Testis (tissue), 3 donors: ENCODE data around the gene MMP25. TPM values are rescaled to one million over a fixed set of nuclear protein-coding genes. Genes with fewer than 3 reads are reported as not detected.

Experiments
- DNase-seq: peaks from one replicate; pipeline ENCODE4 v3.0.0-alpha.2; 2019
- H3K27ac ChIP-seq, 2 donors: fragments of 200-600 bp; sonication (generic); one replicate each; pipeline ENCODE4 v1.5.1; 2019
- H3K27me3 ChIP-seq: fragments of 200-600 bp; sonication (generic); one replicate; pipeline ENCODE4 v1.5.1; 2019
- H3K36me3 ChIP-seq: fragments of 200-600 bp; sonication (generic); one replicate; pipeline ENCODE4 v1.5.1; 2017; ENCODE audit warnings: low read depth; ENCODE audit errors: missing control alignments
- H3K4me1 ChIP-seq: fragments of 200-600 bp; sonication (generic); one replicate; pipeline ENCODE4 v1.5.1; 2019
- H3K4me3 ChIP-seq, 2 donors: fragments of 200-600 bp; sonication (generic); one replicate each; pipeline ENCODE4 v1.5.1; 2017 to 2019
- H3K9me3 ChIP-seq: fragments of 200-600 bp; sonication (generic); one replicate; pipeline ENCODE4 v1.5.1; 2017
- POLR2A ChIP-seq: fragments of 450-650 bp; IDR thresholded peaks from one replicate; pipeline ENCODE4 v1.6.1; 2017; ENCODE audit warnings: antibody characterized with exemption, mild to moderate bottlenecking, moderate library complexity
- WGBS, 2 donors: methylation state at CpG; one replicate each; pipeline ENCODE4 v1.1.5; 2018; 5-methylcytosine and 5-hydroxymethylcytosine counted together
- intact Hi-C: fragments of 100-400 bp; cut with DNase I; formaldehyde crosslinking; loops from one replicate; pipeline ENCODE4 v1.15.1; 2023; ENCODE audit warnings: low total_unique reads
- polyA plus RNA-seq: library from polyadenylated mRNA; stranded (reverse); fragments of 350-450 nt; fragmentation: Illumina TruSeq; extraction: RNeasy Lipid Tissue Mini Kit (QIAGEN cat#74804); gene quantifications from one replicate; pipeline ENCODE4 v1.2.3, GENCODE V29; 2014; ENCODE audit warnings: low read depth, low replicate concordance; ENCODE audit not compliant: insufficient read depth
- total RNA-seq, 2 donors: library from RNA; depleted of rRNA; stranded (reverse); fragments of >200 nt; gene quantifications; one replicate each; pipeline ENCODE4 v1.2.3, GENCODE V29; 2016
- TF ChIP-seq, protein P1 (sequence below), 3 experiments: fragments of 450-650 bp in 2 of 3; fragments of 200-600 bp in 1 of 3; sonication (generic) in 1 of 3; IDR thresholded peaks; one replicate each; pipeline ENCODE4 v1.5.1; 2016 to 2019; ENCODE audit warnings: antibody characterized with exemption in 3 of 3, mild to moderate bottlenecking in 2 of 3, moderate library complexity in 1 of 3

The MMP25 gene
- total and polyA plus RNA-seq, 3 donors from 2014 or later = 0.53 to 1.5 (median 0.62) TPM

DNA sequence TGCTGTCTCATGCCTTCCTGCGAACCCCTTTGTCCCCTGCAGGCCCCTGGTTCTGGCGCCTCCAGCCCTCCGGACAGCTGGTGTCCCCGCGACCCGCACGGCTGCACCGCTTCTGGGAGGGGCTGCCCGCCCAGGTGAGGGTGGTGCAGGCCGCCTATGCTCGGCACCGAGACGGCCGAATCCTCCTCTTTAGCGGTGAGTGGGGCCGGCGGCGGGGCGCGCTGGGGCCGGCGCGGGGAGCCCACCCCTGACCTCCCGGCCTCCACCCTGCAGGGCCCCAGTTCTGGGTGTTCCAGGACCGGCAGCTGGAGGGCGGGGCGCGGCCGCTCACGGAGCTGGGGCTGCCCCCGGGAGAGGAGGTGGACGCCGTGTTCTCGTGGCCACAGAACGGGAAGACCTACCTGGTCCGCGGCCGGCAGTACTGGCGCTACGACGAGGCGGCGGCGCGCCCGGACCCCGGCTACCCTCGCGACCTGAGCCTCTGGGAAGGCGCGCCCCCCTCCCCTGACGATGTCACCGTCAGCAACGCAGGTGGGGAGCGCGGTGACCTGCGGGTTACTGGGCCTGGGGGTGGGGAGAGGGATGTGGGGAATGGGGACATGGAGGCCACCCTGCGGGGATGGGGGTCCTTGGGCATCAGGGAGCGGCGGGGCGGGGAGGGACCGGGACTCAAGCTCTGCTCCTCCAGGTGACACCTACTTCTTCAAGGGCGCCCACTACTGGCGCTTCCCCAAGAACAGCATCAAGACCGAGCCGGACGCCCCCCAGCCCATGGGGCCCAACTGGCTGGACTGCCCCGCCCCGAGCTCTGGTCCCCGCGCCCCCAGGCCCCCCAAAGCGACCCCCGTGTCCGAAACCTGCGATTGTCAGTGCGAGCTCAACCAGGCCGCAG, 12.0 kb downstream of the MMP25 start:
- Histone ChIP-seq H3K36me3 (no peaks in the 10 kb centered on the region), H3K4me3 (peak overlapping the region; percentile 69 to 72), H3K27me3 (no peaks in the 10 kb centered on the region), H3K4me1 (peaks cover 14% of the 10 kb centered on the region), H3K27ac (peak overlapping the region; percentile 26 to 54), H3K9me3 (no peaks in the 10 kb centered on the region)
- no peak for TF ChIP-seq POLR2A
- TF ChIP-seq, protein P1, sequence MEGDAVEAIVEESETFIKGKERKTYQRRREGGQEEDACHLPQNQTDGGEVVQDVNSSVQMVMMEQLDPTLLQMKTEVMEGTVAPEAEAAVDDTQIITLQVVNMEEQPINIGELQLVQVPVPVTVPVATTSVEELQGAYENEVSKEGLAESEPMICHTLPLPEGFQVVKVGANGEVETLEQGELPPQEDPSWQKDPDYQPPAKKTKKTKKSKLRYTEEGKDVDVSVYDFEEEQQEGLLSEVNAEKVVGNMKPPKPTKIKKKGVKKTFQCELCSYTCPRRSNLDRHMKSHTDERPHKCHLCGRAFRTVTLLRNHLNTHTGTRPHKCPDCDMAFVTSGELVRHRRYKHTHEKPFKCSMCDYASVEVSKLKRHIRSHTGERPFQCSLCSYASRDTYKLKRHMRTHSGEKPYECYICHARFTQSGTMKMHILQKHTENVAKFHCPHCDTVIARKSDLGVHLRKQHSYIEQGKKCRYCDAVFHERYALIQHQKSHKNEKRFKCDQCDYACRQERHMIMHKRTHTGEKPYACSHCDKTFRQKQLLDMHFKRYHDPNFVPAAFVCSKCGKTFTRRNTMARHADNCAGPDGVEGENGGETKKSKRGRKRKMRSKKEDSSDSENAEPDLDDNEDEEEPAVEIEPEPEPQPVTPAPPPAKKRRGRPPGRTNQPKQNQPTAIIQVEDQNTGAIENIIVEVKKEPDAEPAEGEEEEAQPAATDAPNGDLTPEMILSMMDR (IDR thresholded peaks at IDR 0.05) = no peak
- DNase-seq = peak; percentile 67
- intact Hi-C loops = loop anchor here (5.0 kb wide), 1 partner anchor 69 kb away; no protein-coding TSS in a partner anchor
- 9 to 60% methylated on average over 1 to 70 of the region's 77 CpGs for WGBS, 2 donors

DNA sequence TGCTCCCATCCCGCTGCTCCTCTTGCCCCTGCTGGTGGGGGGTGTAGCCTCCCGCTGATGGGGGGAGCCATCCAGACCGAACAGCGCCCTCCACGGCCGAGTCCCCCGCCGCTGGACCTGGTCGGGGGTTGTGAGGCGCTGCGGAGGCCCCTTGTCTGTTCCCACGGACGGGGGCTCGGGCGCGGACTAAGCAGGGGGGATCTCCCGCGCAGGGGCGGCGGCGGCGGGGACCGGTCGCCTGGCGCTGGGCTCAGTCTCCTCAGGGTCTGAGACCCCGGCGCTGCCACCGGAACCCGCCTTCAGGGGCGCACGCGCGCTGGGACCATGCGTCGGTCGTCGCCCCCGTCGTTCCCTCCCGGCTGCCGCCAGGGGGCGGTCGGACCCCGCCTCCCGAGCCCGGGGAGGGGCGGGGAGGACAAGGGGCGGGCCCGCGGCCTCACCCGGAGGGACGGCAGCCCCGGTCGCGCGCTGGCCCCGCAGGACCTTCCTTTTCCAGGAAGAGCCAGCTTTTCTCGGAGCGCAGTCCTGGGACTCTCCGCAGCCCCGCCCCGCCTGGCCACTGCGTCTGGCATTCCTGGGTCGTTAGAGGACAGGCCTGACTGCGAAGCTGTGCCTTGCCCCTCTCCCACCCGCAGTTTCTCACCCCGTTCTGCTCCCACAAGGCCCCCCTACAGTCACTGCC, 12.8 kb downstream of the MMP25 start:
- H3K4me3 ChIP-seq = peak overlapping the region; percentile 69 to 72
- WGBS, 2 donors = 0 to 1% methylated on average over 3 to 61 of the region's 67 CpGs
- DNase-seq = peak; percentile 83
- no peak for TF ChIP-seq POLR2A
- TF ChIP-seq, protein P1 (IDR thresholded peaks at IDR 0.05) = peak; percentile 95 to 99 (median 96)
- H3K4me1 ChIP-seq = peaks cover 14% of the 10 kb centered on the region
- H3K9me3 ChIP-seq = no peaks in the 10 kb centered on the region
- H3K27ac ChIP-seq = peak overlapping the region; percentile 54 to 58
- intact Hi-C loops = loop anchor here (5.0 kb wide), 1 partner anchor 68 kb away; no protein-coding TSS in a partner anchor
- no peaks in the 10 kb centered on the region for H3K27me3 ChIP-seq
- H3K36me3 ChIP-seq = no peaks in the 10 kb centered on the region

DNA sequence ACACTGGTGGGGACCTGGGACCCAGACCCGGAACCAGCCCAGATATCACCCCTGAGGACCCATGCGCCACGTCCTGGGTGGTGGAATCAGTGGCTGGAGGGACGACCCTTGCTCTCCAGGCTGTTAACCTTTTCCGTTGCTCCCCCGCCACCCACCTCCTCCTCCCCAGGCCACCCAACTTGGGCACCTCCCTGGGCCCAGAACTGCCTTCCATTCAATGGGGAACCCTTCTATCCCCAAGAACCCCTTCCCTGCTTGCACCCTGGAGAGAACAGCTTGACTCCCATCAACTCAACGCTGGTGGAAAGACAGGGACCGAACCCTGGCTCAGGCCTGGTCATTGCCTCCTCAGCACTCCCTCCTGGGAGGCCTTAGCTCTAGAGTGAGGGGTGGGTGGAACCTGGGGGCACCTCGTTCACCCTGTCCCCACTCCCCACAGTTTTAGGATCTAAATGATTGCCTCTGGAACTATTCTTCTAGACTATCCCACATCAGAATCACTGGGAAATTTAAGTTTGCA, 13.4 kb downstream of the MMP25 start:
- Histone ChIP-seq H3K9me3 (no peaks in the 10 kb centered on the region), H3K4me3 (peak overlapping the region; percentile 69 to 72), H3K4me1 (peaks cover 16% of the 10 kb centered on the region), H3K27me3 (no peaks in the 10 kb centered on the region), H3K36me3 (no peaks in the 10 kb centered on the region), H3K27ac (peak overlapping the region; percentile 43 to 58)
- TF ChIP-seq, protein P1 (IDR thresholded peaks at IDR 0.05) = no peak
- TF ChIP-seq POLR2A = no peak
- intact Hi-C loops = loop anchor here (5.0 kb wide), 1 partner anchor 68 kb away; no protein-coding TSS in a partner anchor
- DNase-seq = no peak
- WGBS, 2 donors = 34 to 38% methylated on average over 9 of the region's 9 CpGs

DNA sequence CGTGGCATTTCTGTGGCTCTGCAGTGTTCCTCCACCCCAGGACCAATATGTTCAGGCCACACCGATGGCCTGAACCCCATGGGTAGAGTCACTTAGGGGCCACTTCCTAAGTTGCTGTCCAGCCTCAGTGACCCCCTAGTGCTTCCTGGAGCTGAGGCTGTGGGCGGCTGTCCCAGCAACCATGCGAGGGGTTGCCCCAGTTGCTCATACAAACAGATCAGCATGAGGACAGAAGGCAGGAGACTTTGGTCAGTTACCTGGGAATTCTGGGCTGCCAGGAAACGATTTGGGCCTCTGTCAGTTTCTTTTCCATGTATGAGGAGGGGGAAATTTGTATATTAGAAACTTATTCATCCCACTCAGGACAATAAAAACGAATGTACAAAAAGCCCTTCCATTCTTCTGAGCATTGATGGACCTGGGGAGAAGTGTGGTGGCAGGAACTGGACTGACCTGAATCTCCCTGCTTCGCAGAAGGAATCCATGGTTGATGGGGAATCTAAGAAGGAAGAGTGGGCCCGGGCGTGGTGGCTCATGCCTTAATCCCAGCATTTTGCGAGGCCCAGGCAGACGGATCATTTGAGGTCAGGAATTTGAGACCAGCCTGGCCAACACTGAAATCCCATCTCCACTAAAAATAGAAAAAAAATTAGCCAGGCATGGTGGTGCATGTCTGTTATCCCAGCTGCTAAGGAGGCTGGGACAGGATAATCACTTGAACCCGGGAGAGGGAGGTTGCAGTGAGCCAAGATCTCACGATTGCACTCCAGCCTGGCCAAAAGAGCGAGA, 14.2 kb downstream of the MMP25 start:
- Histone ChIP-seq H3K9me3 (no peaks in the 10 kb centered on the region), H3K4me3 (no peak overlapping the region), H3K27me3 (no peaks in the 10 kb centered on the region), H3K27ac (no peak overlapping the region), H3K4me1 (peaks cover 23% of the 10 kb centered on the region), H3K36me3 (no peaks in the 10 kb centered on the region)
- 78 to 86% methylated on average over 14 of the region's 14 CpGs for WGBS, 2 donors
- intact Hi-C loops = no loop called here
- TF ChIP-seq, protein P1 (IDR thresholded peaks at IDR 0.05) = no peak
- no peak for TF ChIP-seq POLR2A
- no peak for DNase-seq
